IMR-90 (cell line): ENCODE data around the gene PIEZO1. TPM values are rescaled to one million over a fixed set of nuclear protein-coding genes. Genes with fewer than 3 reads are reported as not detected.

Experiments
- ATAC-seq: fragments of 200-7000 bp; cut with Tn5 transposase; 2 replicates; pipeline ENCODE4 v1.9.1; 2020; ENCODE audit warnings: low read depth, mild to moderate bottlenecking, moderate library complexity
- BruUV-seq: library from RNA; stranded (reverse); fragments of 400-500 nt; replicated peaks from 2 replicates; lab custom pipeline; 2021; lab: Mats Ljungman, UMichigan
- CTCF ChIA-PET: fragments of 300-600 bp; formaldehyde crosslinking; extraction: SDS; loops from one replicate; lab custom pipeline; 2021; ENCODE audit warnings: antibody characterized with exemption; lab: Yijun Ruan, JAX
- POLR2A ChIA-PET: fragments of 300-600 bp; sonication (Branson Sonifier 250); formaldehyde crosslinking; loops from one replicate; lab custom pipeline; 2022; ENCODE audit warnings: antibody characterized with exemption; ENCODE audit not compliant: unreplicated experiment; lab: Charles Lee
- DNase-seq: peaks from one replicate; pipeline ENCODE4 v3.0.0; 2013
- H2AFZ ChIP-seq: replicated peaks from 2 replicates; pipeline ENCODE3; 2013; ENCODE audit warnings: low read length, mild to moderate bottlenecking; ENCODE audit not compliant: poor library complexity
- H2AK5ac ChIP-seq: 2 replicates; pipeline ENCODE4 v1.6.1; 2013; ENCODE audit warnings: low read depth, low read length, inconsistent platforms
- H2AK9ac ChIP-seq: replicated peaks from 2 replicates; pipeline ENCODE3; 2013; ENCODE audit warnings: mild to moderate bottlenecking, low read depth, low read length, moderate library complexity; ENCODE audit not compliant: poor library complexity
- H2BK120ac ChIP-seq: 2 replicates; pipeline ENCODE4 v1.6.1; 2013; ENCODE audit warnings: low read depth, low read length, inconsistent platforms
- H2BK15ac ChIP-seq: 3 replicates; pipeline ENCODE4 v1.6.1; 2013; ENCODE audit warnings: low read depth, low read length, inconsistent platforms
- H2BK20ac ChIP-seq: 2 replicates; pipeline ENCODE4 v1.6.1; 2013; ENCODE audit warnings: low read depth, mild to moderate bottlenecking, inconsistent platforms, low read length, moderate library complexity
- H2BK5ac ChIP-seq: 2 replicates; pipeline ENCODE4 v1.6.1; 2013; ENCODE audit warnings: mild to moderate bottlenecking, low read depth, low read length, inconsistent platforms; ENCODE audit not compliant: poor library complexity, severe bottlenecking
- H3K14ac ChIP-seq: replicated peaks from 2 replicates; pipeline ENCODE4 v1.6.1; 2013; ENCODE audit warnings: low read depth, low read length, inconsistent platforms
- H3K18ac ChIP-seq: 2 replicates; pipeline ENCODE4 v1.6.1; 2013; ENCODE audit warnings: low read depth, low read length, control low read depth
- H3K23ac ChIP-seq: 2 replicates; pipeline ENCODE4 v1.6.1; 2013; ENCODE audit warnings: low read depth, low read length, inconsistent platforms
- H3K27ac ChIP-seq: 2 replicates; pipeline ENCODE4 v1.5.1; 2013; ENCODE audit warnings: mild to moderate bottlenecking, control low read depth, low read length; ENCODE audit not compliant: insufficient read depth
- H3K27me3 ChIP-seq: 2 replicates; pipeline ENCODE4 v1.6.1; 2013; ENCODE audit warnings: low read length; ENCODE audit not compliant: control insufficient read depth, insufficient read depth
- H3K36me3 ChIP-seq: 2 replicates; pipeline ENCODE4 v1.6.1; 2013; ENCODE audit warnings: low read length, mixed read lengths; ENCODE audit not compliant: control insufficient read depth, insufficient read depth
- H3K4ac ChIP-seq: 2 replicates; pipeline ENCODE4 v1.6.1; 2013; ENCODE audit warnings: low read depth, low read length, inconsistent platforms
- H3K4me1 ChIP-seq: 2 replicates; pipeline ENCODE4 v1.6.1; 2013; ENCODE audit warnings: low read length, mixed read lengths; ENCODE audit not compliant: control insufficient read depth, insufficient read depth
- H3K4me2 ChIP-seq: 2 replicates; pipeline ENCODE4 v1.6.1; 2013; ENCODE audit warnings: low read depth, mild to moderate bottlenecking, control low read depth, low read length, moderate library complexity
- H3K4me3 ChIP-seq: 2 replicates; pipeline ENCODE4 v1.5.1; 2013; ENCODE audit warnings: low read depth, mild to moderate bottlenecking, control low read depth, low read length, moderate library complexity; ENCODE audit not compliant: insufficient read depth
- H3K56ac ChIP-seq: 2 replicates; pipeline ENCODE4 v1.6.1; 2013; ENCODE audit warnings: low read length, inconsistent platforms; ENCODE audit not compliant: insufficient read depth; ENCODE audit errors: extremely low read depth
- H3K79me1 ChIP-seq, 2 experiments: 2 replicates each; pipeline ENCODE4 v1.6.1; 2013; ENCODE audit warnings: low read length in 2 of 2, inconsistent platforms in 1 of 2, low read depth in 1 of 2
- H3K9ac ChIP-seq: 2 replicates; pipeline ENCODE4 v1.6.1; 2013; ENCODE audit warnings: low read depth, low read length, control low read depth
- H3K9me1 ChIP-seq: 2 replicates; pipeline ENCODE4 v1.6.1; 2013; ENCODE audit warnings: low read length, inconsistent platforms; ENCODE audit not compliant: insufficient read depth
- H3K9me3 ChIP-seq: 2 replicates; pipeline ENCODE4 v1.6.1; 2013; ENCODE audit warnings: low read length; ENCODE audit not compliant: control insufficient read depth, insufficient read depth
- H4K20me1 ChIP-seq: 2 replicates; pipeline ENCODE4 v1.6.1; 2013; ENCODE audit warnings: low read length, inconsistent platforms; ENCODE audit not compliant: insufficient read depth
- H4K5ac ChIP-seq: 2 replicates; pipeline ENCODE4 v1.6.1; 2013; ENCODE audit warnings: mild to moderate bottlenecking, low read depth, low read length, control low read depth
- H4K8ac ChIP-seq, 2 experiments: 2 replicates each; pipeline ENCODE4 v1.6.1; 2013; ENCODE audit warnings: low read depth in 2 of 2, low read length in 2 of 2, control low read depth in 1 of 2, inconsistent platforms in 1 of 2
- H4K91ac ChIP-seq: 2 replicates; pipeline ENCODE4 v1.6.1; 2013; ENCODE audit warnings: low read depth, low read length, inconsistent platforms; ENCODE audit not compliant: insufficient read depth
- BHLHE40 ChIP-seq: fragments of 150-350 bp; IDR thresholded peaks from 2 replicates; pipeline ENCODE4 v1.6.1; 2016; ENCODE audit warnings: mild to moderate bottlenecking, low read depth, low read length
- CEBPB ChIP-seq: IDR thresholded peaks from 2 replicates; pipeline ENCODE4 v1.6.1; 2012; ENCODE audit warnings: low read depth, low read length, improper control_type of control experiment
- CHD1 ChIP-seq: IDR thresholded peaks from 2 replicates; pipeline ENCODE4 v1.6.1; 2012; ENCODE audit warnings: low read depth, low read length, improper control_type of control experiment
- FOS ChIP-seq: fragments of 150-350 bp; IDR thresholded peaks from 2 replicates; pipeline ENCODE4 v1.6.1; 2016; ENCODE audit warnings: low read depth, low read length
- MAFK ChIP-seq: IDR thresholded peaks from 2 replicates; pipeline ENCODE4 v1.6.1; 2012; ENCODE audit warnings: low read depth, low read length, improper control_type of control experiment
- MAZ ChIP-seq: IDR thresholded peaks from 2 replicates; pipeline ENCODE4 v1.6.1; 2012; ENCODE audit warnings: low read depth, mild to moderate bottlenecking, low read length, improper control_type of control experiment, moderate library complexity, borderline replicate concordance
- MXI1 ChIP-seq: IDR thresholded peaks from 2 replicates; pipeline ENCODE4 v1.6.1; 2012; ENCODE audit warnings: low read depth, mild to moderate bottlenecking, low read length, moderate library complexity, borderline replicate concordance
- NFE2L2 ChIP-seq: fragments of 150-350 bp; IDR thresholded peaks from 2 replicates; pipeline ENCODE4 v1.6.1; 2016; ENCODE audit warnings: low read depth, mild to moderate bottlenecking, low read length
- POLR2A ChIP-seq: IDR thresholded peaks from 2 replicates; pipeline ENCODE4 v1.6.1; 2012; ENCODE audit warnings: mild to moderate bottlenecking, low read depth, low read length
- RAD21 ChIP-seq: IDR thresholded peaks from 2 replicates; pipeline ENCODE4 v1.6.1; 2012; ENCODE audit warnings: low read length, improper control_type of control experiment
- RCOR1 ChIP-seq: IDR thresholded peaks from 2 replicates; pipeline ENCODE4 v1.6.1; 2012; ENCODE audit warnings: mild to moderate bottlenecking, low read length, improper control_type of control experiment; ENCODE audit not compliant: insufficient replicate concordance
- RFX5 ChIP-seq: IDR thresholded peaks from 2 replicates; pipeline ENCODE4 v1.8.0; 2012; ENCODE audit warnings: low read depth, mild to moderate bottlenecking, low read length, moderate library complexity
- SMC3 ChIP-seq: fragments of 150-350 bp; IDR thresholded peaks from 2 replicates; pipeline ENCODE4 v1.6.1; 2016; ENCODE audit warnings: low read depth, mild to moderate bottlenecking, antibody characterized with exemption, low read length, moderate library complexity
- USF2 ChIP-seq: fragments of 150-350 bp; IDR thresholded peaks from 2 replicates; pipeline ENCODE4 v1.6.1; 2017; ENCODE audit warnings: mild to moderate bottlenecking, antibody characterized with exemption, low read length, low read depth
- WGBS, 2 experiments: methylation state at CpG; one replicate each; pipeline versions ENCODE4 v1.1.5 to v1.1.7; 2013; ENCODE audit warnings: missing lambda C conversion rate in 2 of 2; ENCODE audit not compliant: insufficient read length in 1 of 2; ENCODE audit errors: extremely low coverage in 2 of 2; 5-methylcytosine and 5-hydroxymethylcytosine counted together
- dilution Hi-C: fragments of 300-500 bp; cut with HindIII; formaldehyde crosslinking; loops from one replicate; pipeline ENCODE4 v1.14.3; 2018; ENCODE audit warnings: low sequenced_read_pairs; ENCODE audit not compliant: unreplicated experiment
- in situ Hi-C: fragments of 300-500 bp; cut with MboI; formaldehyde crosslinking; loops from 3 replicates; pipeline ENCODE4 v1.14.3; 2019; ENCODE audit warnings: low sequenced_read_pairs, inconsistent platforms, mixed read lengths
- intact Hi-C: fragments of 100-400 bp; cut with micrococcal nuclease; formaldehyde crosslinking; loops from 2 replicates; pipeline ENCODE4 v1.10.0; 2022
- polyA plus RNA-seq, 3 experiments: library from polyadenylated mRNA; depleted of rRNA; stranded (reverse); fragments of >200 nt; gene quantifications; 2 replicates each; pipeline ENCODE4 v1.2.3, GENCODE V29; 2012; ENCODE audit warnings: low replicate concordance in 1 of 3
- total RNA-seq: library from RNA; depleted of rRNA; stranded (reverse); fragments of >200 nt; gene quantifications from 2 replicates; pipeline ENCODE4 v1.2.3, GENCODE V29; 2012
- TF ChIP-seq, protein P1 (sequence below): fragments of 150-350 bp; IDR thresholded peaks from 2 replicates; pipeline ENCODE4 v1.6.1; 2016; ENCODE audit warnings: low read depth, mild to moderate bottlenecking, low read length, moderate library complexity, borderline replicate concordance
- TF ChIP-seq, protein P2 (sequence below): conservative IDR thresholded peaks from 2 replicates; pipeline ENCODE4 v1.5.1; 2012; ENCODE audit warnings: mild to moderate bottlenecking, low read depth, low read length, improper control_type of control experiment

The PIEZO1 gene
- total and polyA plus RNA-seq, 2 of the 4 experiments (the other 2 are of a cell fraction), result 36.2 to 372 TPM

DNA sequence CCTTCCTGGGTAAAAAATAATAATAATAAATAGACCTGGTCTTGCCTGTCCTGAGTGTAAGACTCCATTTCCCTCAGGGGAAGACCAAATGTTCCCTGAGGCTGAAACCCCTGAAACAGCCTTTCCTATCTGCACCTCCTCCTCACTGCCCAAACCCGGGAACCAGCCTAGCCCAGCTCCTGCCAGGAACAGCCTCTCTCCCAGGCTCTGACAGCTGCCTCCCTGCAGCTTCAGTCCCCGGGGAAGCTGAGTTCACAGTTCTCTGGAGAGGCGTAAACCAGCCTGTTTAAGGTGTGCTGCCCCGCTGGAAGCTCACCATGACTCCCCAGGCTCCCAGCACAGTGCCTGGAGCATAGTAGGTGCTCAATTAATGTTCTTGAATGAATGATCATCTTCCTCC, 11.3 kb upstream of the PIEZO1 start:
- intact Hi-C loops, result no loop called here
- Histone ChIP-seq H3K9ac (no peak overlapping the region), H2AK9ac (no peak overlapping the region), H3K23ac (no peak overlapping the region), H3K9me1 (peaks cover 3% of the 10 kb centered on the region; the same call in 1 of the 2 replicates), H4K8ac (no peak overlapping the region), H2BK120ac (no peak overlapping the region), H3K4me3 (no peak overlapping the region), H2BK15ac (no peak overlapping the region), H3K18ac (no peak overlapping the region), H3K9me3 (no peaks in the 10 kb centered on the region), H3K14ac (no peak overlapping the region), H3K4ac (no peak overlapping the region), H3K36me3 (no peaks in the 10 kb centered on the region), H3K4me2 (no peak overlapping the region), H3K4me1 (no peaks in the 10 kb centered on the region), H4K5ac (no peak overlapping the region), H2AFZ (no peak overlapping the region), H2BK20ac (no peak overlapping the region), H2AK5ac (no peak overlapping the region; the same call in 1 of the 2 replicates), H4K91ac (no peak overlapping the region), H3K79me1 (no peaks in the 10 kb centered on the region), H3K27ac (no peak overlapping the region), H3K56ac (no peak overlapping the region), H2BK5ac (no peak overlapping the region), H4K20me1 (no peaks in the 10 kb centered on the region; the same call in 1 of the 2 replicates), H3K27me3 (peaks cover 2% of the 10 kb centered on the region; the same call in 1 of the 2 replicates)
- dilution Hi-C loops, result no loop called here
- TF ChIP-seq NFE2L2 (no peak), RFX5 (no peak), FOS (no peak), RCOR1 (no peak), MXI1 (no peak), MAZ (no peak), POLR2A (no peak), SMC3 (no peak), RAD21 (no peak), BHLHE40 (no peak), MAFK (no peak), CHD1 (no peak), USF2 (no peak), CEBPB (no peak)
- TF ChIP-seq, protein P1, sequence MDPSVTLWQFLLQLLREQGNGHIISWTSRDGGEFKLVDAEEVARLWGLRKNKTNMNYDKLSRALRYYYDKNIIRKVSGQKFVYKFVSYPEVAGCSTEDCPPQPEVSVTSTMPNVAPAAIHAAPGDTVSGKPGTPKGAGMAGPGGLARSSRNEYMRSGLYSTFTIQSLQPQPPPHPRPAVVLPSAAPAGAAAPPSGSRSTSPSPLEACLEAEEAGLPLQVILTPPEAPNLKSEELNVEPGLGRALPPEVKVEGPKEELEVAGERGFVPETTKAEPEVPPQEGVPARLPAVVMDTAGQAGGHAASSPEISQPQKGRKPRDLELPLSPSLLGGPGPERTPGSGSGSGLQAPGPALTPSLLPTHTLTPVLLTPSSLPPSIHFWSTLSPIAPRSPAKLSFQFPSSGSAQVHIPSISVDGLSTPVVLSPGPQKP, result no peak
- TF ChIP-seq, protein P2, sequence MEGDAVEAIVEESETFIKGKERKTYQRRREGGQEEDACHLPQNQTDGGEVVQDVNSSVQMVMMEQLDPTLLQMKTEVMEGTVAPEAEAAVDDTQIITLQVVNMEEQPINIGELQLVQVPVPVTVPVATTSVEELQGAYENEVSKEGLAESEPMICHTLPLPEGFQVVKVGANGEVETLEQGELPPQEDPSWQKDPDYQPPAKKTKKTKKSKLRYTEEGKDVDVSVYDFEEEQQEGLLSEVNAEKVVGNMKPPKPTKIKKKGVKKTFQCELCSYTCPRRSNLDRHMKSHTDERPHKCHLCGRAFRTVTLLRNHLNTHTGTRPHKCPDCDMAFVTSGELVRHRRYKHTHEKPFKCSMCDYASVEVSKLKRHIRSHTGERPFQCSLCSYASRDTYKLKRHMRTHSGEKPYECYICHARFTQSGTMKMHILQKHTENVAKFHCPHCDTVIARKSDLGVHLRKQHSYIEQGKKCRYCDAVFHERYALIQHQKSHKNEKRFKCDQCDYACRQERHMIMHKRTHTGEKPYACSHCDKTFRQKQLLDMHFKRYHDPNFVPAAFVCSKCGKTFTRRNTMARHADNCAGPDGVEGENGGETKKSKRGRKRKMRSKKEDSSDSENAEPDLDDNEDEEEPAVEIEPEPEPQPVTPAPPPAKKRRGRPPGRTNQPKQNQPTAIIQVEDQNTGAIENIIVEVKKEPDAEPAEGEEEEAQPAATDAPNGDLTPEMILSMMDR, result no peak
- ChIA-PET POLR2A (no interaction called here), CTCF (no interaction called here)
- no CpG with 5 or more reads among the region's 4 CpGs for WGBS, 2 experiments
- no peak for ATAC-seq
- DNase-seq, result no peak
- in situ Hi-C loops, result no loop called here
- no TSS peak for BruUV-seq
